ENCODE measurements around the gene RAC3.

Gene RAC3

GRCh38 chr17:82019690-82020571, 11.5 kb upstream of the RAC3 start:
- DNase-seq (ENCODE audit: insufficient read length, low spot score): peak; percentile 69
- FAIRE-seq: no peak
- no peak for TF ChIP-seq POLR2A (IDR thresholded peaks at IDR 0.05; ENCODE audit: low read depth, low read length)

- TF ChIP-seq POLR2A (IDR thresholded peaks at IDR 0.05; ENCODE audit: low read depth, low read length): no peak
- FAIRE-seq (no peak), DNase-seq (ENCODE audit: insufficient read length, low spot score) (no peak)
These were observed 10.8 kb upstream of the RAC3 start for GRCh38 chr17:82020572-82021106.

- TF ChIP-seq POLR2A (IDR thresholded peaks at IDR 0.05; ENCODE audit: low read depth, low read length): no peak
- FAIRE-seq (no peak), DNase-seq (ENCODE audit: insufficient read length, low spot score) (peak; percentile 79)
These were observed 10.2 kb upstream of the RAC3 start for GRCh38 chr17:82021107-82021899.

- no peak for DNase-seq (ENCODE audit: insufficient read length, low spot score)
- no peak for TF ChIP-seq POLR2A (IDR thresholded peaks at IDR 0.05; ENCODE audit: low read depth, low read length)
- no peak for FAIRE-seq
These were observed 9.6 kb upstream of the RAC3 start for GRCh38 chr17:82021900-82022309.

GRCh38 chr17:82022310-82022980, 9.0 kb upstream of the RAC3 start, which contains the start of gene CENPX:
Gene CENPX (minus strand): TSS chr17:82022878. CDS start chr17:82022861, 17 bp downstream.
- peak; percentile 88 for TF ChIP-seq POLR2A (IDR thresholded peaks at IDR 0.05; ENCODE audit: low read depth, low read length)
- DNase-seq (ENCODE audit: insufficient read length, low spot score): no peak
- no peak for FAIRE-seq

- no peak for TF ChIP-seq POLR2A (IDR thresholded peaks at IDR 0.05; ENCODE audit: low read depth, low read length)
- FAIRE-seq (no peak), DNase-seq (ENCODE audit: insufficient read length, low spot score) (peak; percentile 98)
These were observed 8.5 kb upstream of the RAC3 start, which contains the start of gene LRRC45 for GRCh38 chr17:82022981-82023446. Gene LRRC45 (plus strand): TSS chr17:82023305. CDS start chr17:82023644, 339 bp downstream.

GRCh38 chr17:82023447-82024241, 7.8 kb upstream of the RAC3 start:
- FAIRE-seq (no peak), DNase-seq (ENCODE audit: insufficient read length, low spot score) (peak; percentile 57)
- TF ChIP-seq POLR2A (IDR thresholded peaks at IDR 0.05; ENCODE audit: low read depth, low read length): no peak

GRCh38 chr17:82024859-82025258, 6.6 kb upstream of the RAC3 start:
- FAIRE-seq (no peak), DNase-seq (ENCODE audit: insufficient read length, low spot score) (no peak)
- TF ChIP-seq POLR2A (IDR thresholded peaks at IDR 0.05; ENCODE audit: low read depth, low read length): no peak

GRCh38 chr17:82025401-82026107, 5.9 kb upstream of the RAC3 start:
- TF ChIP-seq POLR2A (IDR thresholded peaks at IDR 0.05; ENCODE audit: low read depth, low read length): no peak
- no peak for DNase-seq (ENCODE audit: insufficient read length, low spot score)
- no peak for FAIRE-seq

- no peak for TF ChIP-seq POLR2A (IDR thresholded peaks at IDR 0.05; ENCODE audit: low read depth, low read length)
- DNase-seq (ENCODE audit: insufficient read length, low spot score) (no peak), FAIRE-seq (no peak)
These were observed 3.2 kb upstream of the RAC3 start for GRCh38 chr17:82028246-82028645.

- DNase-seq (ENCODE audit: insufficient read length, low spot score) (no peak), FAIRE-seq (no peak)
- no peak for TF ChIP-seq POLR2A (IDR thresholded peaks at IDR 0.05; ENCODE audit: low read depth, low read length)
These were observed 2.5 kb upstream of the RAC3 start for GRCh38 chr17:82028966-82029365.

- TF ChIP-seq POLR2A (IDR thresholded peaks at IDR 0.05; ENCODE audit: low read depth, low read length): no peak
- DNase-seq (ENCODE audit: insufficient read length, low spot score): no peak
- FAIRE-seq: no peak
These were observed 2.1 kb upstream of the RAC3 start for GRCh38 chr17:82029391-82029790.
